H9 (cell line): ENCODE data around the gene FHIT. TPM values are rescaled to one million over a fixed set of nuclear protein-coding genes. Genes with fewer than 3 reads are reported as not detected.

Source experiments
- DNase-seq: peaks from one replicate; pipeline ENCODE4 v3.0.0-alpha.2; 2017
- H2AFZ ChIP-seq: one replicate; pipeline ENCODE4 v1.6.1; 2013; ENCODE audit warnings: mild to moderate bottlenecking, low read length, control low read depth, moderate library complexity
- H2AK5ac ChIP-seq: 2 replicates; pipeline ENCODE4 v1.6.1; 2013; ENCODE audit warnings: low read length, control low read depth, mixed read lengths; ENCODE audit not compliant: insufficient read length
- H2BK120ac ChIP-seq: one replicate; pipeline ENCODE4 v1.6.1; 2013; ENCODE audit warnings: low read depth, mild to moderate bottlenecking, low read length, control low read depth, inconsistent platforms; ENCODE audit not compliant: poor library complexity, severe bottlenecking
- H2BK12ac ChIP-seq: 2 replicates; pipeline ENCODE4 v1.6.1; 2013; ENCODE audit warnings: low read length, control low read depth, mixed read lengths, low read depth; ENCODE audit not compliant: insufficient read length
- H2BK15ac ChIP-seq: 2 replicates; pipeline ENCODE4 v1.6.1; 2013; ENCODE audit warnings: low read depth, low read length, control low read depth
- H2BK20ac ChIP-seq: one replicate; pipeline ENCODE4 v1.6.1; 2013; ENCODE audit warnings: low read depth, mild to moderate bottlenecking, low read length, control low read depth, inconsistent platforms; ENCODE audit not compliant: poor library complexity, severe bottlenecking
- H2BK5ac ChIP-seq: 2 replicates; pipeline ENCODE4 v1.6.1; 2013; ENCODE audit warnings: low read length, control low read depth, mixed read lengths; ENCODE audit not compliant: insufficient read length
- H3K14ac ChIP-seq: 2 replicates; pipeline ENCODE4 v1.6.1; 2013; ENCODE audit warnings: low read length, control low read depth; ENCODE audit not compliant: insufficient read depth
- H3K18ac ChIP-seq: 2 replicates; pipeline ENCODE4 v1.6.1; 2013; ENCODE audit warnings: low read depth, mild to moderate bottlenecking, mixed read lengths, low read length, control low read depth; ENCODE audit not compliant: insufficient read length
- H3K23ac ChIP-seq: 2 replicates; pipeline ENCODE4 v1.6.1; 2013; ENCODE audit warnings: low read length, control low read depth, mixed read lengths, low read depth; ENCODE audit not compliant: insufficient read length
- H3K23me2 ChIP-seq: 2 replicates; pipeline ENCODE4 v1.6.1; 2013; ENCODE audit warnings: low read depth, mild to moderate bottlenecking, mixed read lengths, low read length, control low read depth; ENCODE audit not compliant: insufficient read length, poor library complexity, severe bottlenecking
- H3K27ac ChIP-seq: 2 replicates; pipeline ENCODE4 v1.5.1; 2013; ENCODE audit warnings: low read length, control low read depth, mixed read lengths, low read depth; ENCODE audit not compliant: insufficient read length
- H3K27me3 ChIP-seq: 2 replicates; pipeline ENCODE4 v1.6.1; 2013; ENCODE audit warnings: low read length, control low read depth, inconsistent platforms; ENCODE audit not compliant: insufficient read depth
- H3K4ac ChIP-seq: 2 replicates; pipeline ENCODE4 v1.6.1; 2013; ENCODE audit warnings: low read depth, mild to moderate bottlenecking, control low read depth, inconsistent platforms, low read length, moderate library complexity
- H3K4me1 ChIP-seq: 2 replicates; pipeline ENCODE4 v1.6.1; 2013; ENCODE audit warnings: low read length, control low read depth, inconsistent platforms; ENCODE audit not compliant: insufficient read depth
- H3K4me2 ChIP-seq: 2 replicates; pipeline ENCODE4 v1.6.1; 2013; ENCODE audit warnings: low read length, control low read depth, mixed read lengths; ENCODE audit not compliant: insufficient read length, insufficient read depth
- H3K56ac ChIP-seq: 2 replicates; pipeline ENCODE4 v1.6.1; 2013; ENCODE audit warnings: low read depth, mild to moderate bottlenecking, mixed read lengths, low read length, control low read depth; ENCODE audit not compliant: insufficient read length
- H3K79me1 ChIP-seq: 2 replicates; pipeline ENCODE4 v1.6.1; 2013; ENCODE audit warnings: low read depth, mild to moderate bottlenecking, moderate library complexity, low read length, control low read depth, inconsistent platforms; ENCODE audit not compliant: insufficient read depth, poor library complexity, severe bottlenecking
- H3K79me2 ChIP-seq: 2 replicates; pipeline ENCODE4 v1.6.1; 2013; ENCODE audit warnings: low read length, control low read depth, inconsistent platforms; ENCODE audit not compliant: insufficient read depth
- H3K9ac ChIP-seq: 2 replicates; pipeline ENCODE4 v1.6.1; 2013; ENCODE audit warnings: low read length, control low read depth, mixed read lengths; ENCODE audit not compliant: insufficient read length; ENCODE audit errors: extremely low read depth
- H3K9me3 ChIP-seq: one replicate; pipeline ENCODE4 v1.6.1; 2013; ENCODE audit warnings: low read depth, low read length, inconsistent platforms; ENCODE audit not compliant: control insufficient read depth
- H3T11ph ChIP-seq: one replicate; pipeline ENCODE4 v1.6.1; 2013; ENCODE audit warnings: mild to moderate bottlenecking, low read length, control low read depth, inconsistent platforms
- H4K20me1 ChIP-seq: one replicate; pipeline ENCODE4 v1.6.1; 2013; ENCODE audit not compliant: control insufficient read depth, insufficient read length, insufficient read depth
- H4K5ac ChIP-seq: 2 replicates; pipeline ENCODE4 v1.6.1; 2013; ENCODE audit warnings: low read depth, mild to moderate bottlenecking, mixed read lengths, low read length, control low read depth; ENCODE audit not compliant: insufficient read length
- H4K8ac ChIP-seq: replicated peaks from 2 replicates; pipeline ENCODE4 v1.6.1; 2013; ENCODE audit warnings: low read length, control low read depth, mixed read lengths, low read depth; ENCODE audit not compliant: insufficient read length
- H4K91ac ChIP-seq: 2 replicates; pipeline ENCODE4 v1.6.1; 2013; ENCODE audit warnings: low read depth, mild to moderate bottlenecking, moderate library complexity, mixed read lengths, low read length, control low read depth; ENCODE audit not compliant: insufficient read length
- H3K27ac Mint-ChIP-seq, 3 experiments: 2 replicates in 2 of 3; 3 replicates in 1 of 3; pipeline ENCODE4 v1.8.0; 2020 to 2021; ENCODE audit warnings: mixed read lengths in 3 of 3, mild to moderate bottlenecking in 1 of 3, moderate library complexity in 1 of 3
- H3K27me3 Mint-ChIP-seq: 2 replicates; pipeline ENCODE4 v1.8.0; 2021; ENCODE audit warnings: low read depth, mild to moderate bottlenecking, moderate library complexity, mixed read lengths
- H3K36me3 Mint-ChIP-seq, 3 experiments: 2 replicates in 2 of 3; 3 replicates in 1 of 3; pipeline ENCODE4 v1.8.0; 2020 to 2021; ENCODE audit warnings: low read depth in 3 of 3, mixed read lengths in 3 of 3; ENCODE audit not compliant: insufficient read depth in 1 of 3
- H3K4me1 Mint-ChIP-seq, 2 experiments: 2 replicates each; pipeline ENCODE4 v1.8.0; 2020; ENCODE audit warnings: mixed read lengths in 2 of 2
- H3K4me3 Mint-ChIP-seq, 2 experiments: 2 replicates in 1 of 2; 3 replicates in 1 of 2; pipeline ENCODE4 v1.8.0; 2020 to 2021; ENCODE audit warnings: mild to moderate bottlenecking in 2 of 2, mixed read lengths in 2 of 2, moderate library complexity in 1 of 2
- H3K9me3 Mint-ChIP-seq, 2 experiments: 2 replicates in 1 of 2; 3 replicates in 1 of 2; pipeline ENCODE4 v1.8.0; 2020; ENCODE audit warnings: mild to moderate bottlenecking in 2 of 2, mixed read lengths in 2 of 2, moderate library complexity in 1 of 2
- WGBS: extraction: QIAGEN DNeasy Blood & Tissue Kit; methylation state at CpG from one replicate; pipeline ENCODE4 v1.1.7; 2013; ENCODE audit warnings: missing lambda C conversion rate, low lambda C conversion rate, mixed read lengths; ENCODE audit not compliant: insufficient read length; ENCODE audit errors: extremely low coverage; 5-methylcytosine and 5-hydroxymethylcytosine counted together
- total RNA-seq: library from RNA; stranded (reverse); gene quantifications from 2 replicates; pipeline ENCODE4 v1.2.1, GENCODE V29; 2021
- TF ChIP-seq, protein P1 (sequence below): fragments of 200-600 bp; sonication (generic); conservative IDR thresholded peaks from 3 replicates; pipeline ENCODE4 v1.8.0; 2021; ENCODE audit warnings: antibody characterized with exemption, mild to moderate bottlenecking

FHIT gene
- total RNA-seq, 1 experiment from 2014 or later: 3.0 TPM

DNA sequence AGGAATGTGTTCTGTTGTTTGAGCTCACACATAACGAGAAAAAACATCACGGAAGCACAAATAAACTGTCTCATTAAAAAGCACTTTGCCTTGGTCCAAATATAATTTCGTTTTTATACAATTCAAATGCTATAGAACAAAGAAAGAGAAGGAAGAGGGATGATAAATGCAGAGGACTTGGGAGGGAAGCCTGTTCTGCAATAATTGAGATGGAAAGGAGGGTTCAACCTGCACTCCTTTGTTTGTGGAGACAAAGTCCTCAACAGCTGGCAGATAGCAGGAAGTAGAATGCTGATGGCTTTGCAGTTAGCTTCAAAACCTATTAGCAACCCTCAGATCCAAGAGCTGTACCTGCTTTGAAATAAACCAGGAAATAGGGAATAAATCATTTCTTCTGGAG lies 1010.8 kb downstream of the FHIT start:
- Histone ChIP-seq H3K23ac (no peak overlapping the region), H2AK5ac (no peak overlapping the region), H4K8ac (no peak overlapping the region), H4K5ac (no peak overlapping the region), H3K23me2 (no peaks in the 10 kb centered on the region), H3T11ph (no peak overlapping the region), H2BK20ac (no peak overlapping the region), H3K56ac (no peak overlapping the region), H3K4me2 (peak overlapping the region; percentile 14), H3K18ac (no peak overlapping the region), H2BK120ac (no peak overlapping the region), H2BK15ac (no peak overlapping the region), H3K4me1 (no peaks in the 10 kb centered on the region; the same call in 1 of the 2 replicates), H3K27ac (no peak overlapping the region), H4K91ac (no peak overlapping the region), H3K79me2 (no peaks in the 10 kb centered on the region), H3K79me1 (no peaks in the 10 kb centered on the region), H3K9me3 (no peaks in the 10 kb centered on the region), H3K27me3 (no peaks in the 10 kb centered on the region), H3K14ac (no peak overlapping the region), H2BK5ac (no peak overlapping the region), H4K20me1 (no peaks in the 10 kb centered on the region), H3K4ac (no peak overlapping the region), H2BK12ac (no peak overlapping the region), H3K9ac (no peak overlapping the region), H2AFZ (no peak overlapping the region)
- H3K9me3 Mint-ChIP-seq: no peaks in the 10 kb centered on the region
- TF ChIP-seq, protein P1, sequence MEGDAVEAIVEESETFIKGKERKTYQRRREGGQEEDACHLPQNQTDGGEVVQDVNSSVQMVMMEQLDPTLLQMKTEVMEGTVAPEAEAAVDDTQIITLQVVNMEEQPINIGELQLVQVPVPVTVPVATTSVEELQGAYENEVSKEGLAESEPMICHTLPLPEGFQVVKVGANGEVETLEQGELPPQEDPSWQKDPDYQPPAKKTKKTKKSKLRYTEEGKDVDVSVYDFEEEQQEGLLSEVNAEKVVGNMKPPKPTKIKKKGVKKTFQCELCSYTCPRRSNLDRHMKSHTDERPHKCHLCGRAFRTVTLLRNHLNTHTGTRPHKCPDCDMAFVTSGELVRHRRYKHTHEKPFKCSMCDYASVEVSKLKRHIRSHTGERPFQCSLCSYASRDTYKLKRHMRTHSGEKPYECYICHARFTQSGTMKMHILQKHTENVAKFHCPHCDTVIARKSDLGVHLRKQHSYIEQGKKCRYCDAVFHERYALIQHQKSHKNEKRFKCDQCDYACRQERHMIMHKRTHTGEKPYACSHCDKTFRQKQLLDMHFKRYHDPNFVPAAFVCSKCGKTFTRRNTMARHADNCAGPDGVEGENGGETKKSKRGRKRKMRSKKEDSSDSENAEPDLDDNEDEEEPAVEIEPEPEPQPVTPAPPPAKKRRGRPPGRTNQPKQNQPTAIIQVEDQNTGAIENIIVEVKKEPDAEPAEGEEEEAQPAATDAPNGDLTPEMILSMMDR: no peak
- H3K4me3 Mint-ChIP-seq: no peak overlapping the region
- DNase-seq: peak; percentile 34
- no CpG with 5 or more reads among the region's 3 CpGs for WGBS
- peaks cover 16 to 22% of the 10 kb centered on the region in 2 experiments for H3K4me1 Mint-ChIP-seq
- H3K36me3 Mint-ChIP-seq: no peaks in the 10 kb centered on the region; a peak in 1 of 7 replicates
- H3K27me3 Mint-ChIP-seq: no peaks in the 10 kb centered on the region
- H3K27ac Mint-ChIP-seq: no peak overlapping the region; a peak in 1 of 7 replicates
